ENCODE results near the gene ZDHHC9. TPM values are rescaled to one million over a fixed set of nuclear protein-coding genes. Genes with fewer than 3 reads are reported as not detected.
A peak's percentile ranks its signal among the peaks of the same experiment; 100 is the strongest.

The ZDHHC9 gene
- total RNA-seq, 2 donors from 2014 or later = 12.7 to 12.9 TPM

- H3K36me3 ChIP-seq (replicated peaks in 1 of 2; ENCODE audit: insufficient read depth in 1 of 2, low read depth in 2 of 2) = no peaks in the 10 kb centered on the region
- H3K27me3 ChIP-seq = no peaks in the 10 kb centered on the region
- no peak overlapping the region for H3K4me3 ChIP-seq
- H3K27ac ChIP-seq = no peak overlapping the region
- DNase-seq = no peak
- WGBS, 2 donors = 95 to 100% methylated on average over 4 of the region's 4 CpGs
- no peaks in the 10 kb centered on the region for H3K4me1 ChIP-seq
- TF ChIP-seq CTCF (IDR thresholded peaks at IDR 0.05) = no peak
- TF ChIP-seq POLR2A (IDR thresholded peaks at IDR 0.05) = no peak
- no peaks in the 10 kb centered on the region for H3K9me3 ChIP-seq
- no peak for ATAC-seq
- intact Hi-C loops (cut with DNase I) = no loop called here
Measured at GRCh38 chrX:129824620-129825019, 19.1 kb downstream of the ZDHHC9 start.

GRCh38 chrX:129823522-129823921 is 20.2 kb downstream of the ZDHHC9 start:
- no peak overlapping the region for H3K27ac ChIP-seq
- intact Hi-C loops (cut with DNase I) = no loop called here
- WGBS, 2 donors = 71 to 100% methylated on average over 3 to 5 of the region's 6 CpGs

GRCh38 chrX:129823115-129823514 is 20.6 kb downstream of the ZDHHC9 start:
- no peak for ATAC-seq
- TF ChIP-seq POLR2A (IDR thresholded peaks at IDR 0.05) = no peak
- peak in 4 of 7 experiments; percentile 17 to 33 (median 22) for TF ChIP-seq CTCF (IDR thresholded peaks at IDR 0.05)
- H3K4me1 ChIP-seq = no peaks in the 10 kb centered on the region
- 73 to 88% methylated on average over 2 of the region's 2 CpGs for WGBS, 2 donors
- H3K9me3 ChIP-seq = no peaks in the 10 kb centered on the region
- no peaks in the 10 kb centered on the region for H3K27me3 ChIP-seq
- H3K27ac ChIP-seq = no peak overlapping the region
- no peak overlapping the region for H3K4me3 ChIP-seq
- intact Hi-C loops (cut with DNase I) = no loop called here
- no peaks in the 10 kb centered on the region for H3K36me3 ChIP-seq (replicated peaks in 1 of 2; ENCODE audit: insufficient read depth in 1 of 2, low read depth in 2 of 2)
- DNase-seq = peak in 2 of 4 donors; percentile 22 to 23

More at GRCh38 chrX:129823522-129823921, 20.2 kb downstream of the ZDHHC9 start:
- no peaks in the 10 kb centered on the region for H3K4me1 ChIP-seq
- H3K27me3 ChIP-seq = no peaks in the 10 kb centered on the region
- H3K36me3 ChIP-seq (replicated peaks in 1 of 2; ENCODE audit: insufficient read depth in 1 of 2, low read depth in 2 of 2) = no peaks in the 10 kb centered on the region
- no peak for TF ChIP-seq CTCF (IDR thresholded peaks at IDR 0.05)
- no peak for TF ChIP-seq POLR2A (IDR thresholded peaks at IDR 0.05)
- H3K9me3 ChIP-seq = no peaks in the 10 kb centered on the region
- DNase-seq = no peak
- ATAC-seq = no peak
- H3K4me3 ChIP-seq = no peak overlapping the region

- intact Hi-C loops (cut with DNase I) = no loop called here
- DNase-seq = no peak
- TF ChIP-seq CTCF (IDR thresholded peaks at IDR 0.05) (no peak), POLR2A (IDR thresholded peaks at IDR 0.05) (no peak)
- no peak for ATAC-seq
- Histone ChIP-seq H3K4me1 (no peaks in the 10 kb centered on the region), H3K36me3 (replicated peaks in 1 of 2; ENCODE audit: insufficient read depth in 1 of 2, low read depth in 2 of 2) (no peaks in the 10 kb centered on the region), H3K27ac (no peak overlapping the region), H3K27me3 (no peaks in the 10 kb centered on the region), H3K4me3 (no peak overlapping the region), H3K9me3 (no peaks in the 10 kb centered on the region)
- WGBS, 2 donors = 67 to 100% methylated on average over 1 of the region's 2 CpGs
Measured at GRCh38 chrX:129818123-129818522, 25.6 kb downstream of the ZDHHC9 start.

GRCh38 chrX:129813662-129814368 is 29.9 kb downstream of the ZDHHC9 start:
- no peak overlapping the region for H3K27ac ChIP-seq
- WGBS, 2 donors = 85 to 88% methylated on average over 6 of the region's 6 CpGs
- no peaks in the 10 kb centered on the region for H3K4me1 ChIP-seq
- no peak for ATAC-seq
- H3K27me3 ChIP-seq = no peaks in the 10 kb centered on the region
- no peaks in the 10 kb centered on the region for H3K9me3 ChIP-seq
- no peak overlapping the region for H3K4me3 ChIP-seq
- DNase-seq = no peak
- H3K36me3 ChIP-seq (replicated peaks in 1 of 2; ENCODE audit: insufficient read depth in 1 of 2, low read depth in 2 of 2) = no peaks in the 10 kb centered on the region
- intact Hi-C loops (cut with DNase I) = no loop called here
- TF ChIP-seq POLR2A (IDR thresholded peaks at IDR 0.05) (no peak), CTCF (IDR thresholded peaks at IDR 0.05) (no peak)

All from body of pancreas (tissue), 4 donors.